ENCODE measurements around the gene PC. TPM values are rescaled to one million over a fixed set of nuclear protein-coding genes. Genes with fewer than 3 reads are reported as not detected.

The PC gene
- total RNA-seq, 1 experiment from 2014 or later, result 24.5 TPM

- ChIA-PET CTCF (no interaction called here), POLR2A (ENCODE audit: unreplicated experiment) (no interaction called here)
- Histone ChIP-seq H3K27ac (ENCODE audit: low read length) (no peak overlapping the region), H3K4me1 (ENCODE audit: insufficient read depth, low read length) (peaks cover 14% of the 10 kb centered on the region), H3K27me3 (ENCODE audit: low read length) (no peaks in the 10 kb centered on the region), H3K4me2 (ENCODE audit: low read length) (no peak overlapping the region), H4K20me1 (ENCODE audit: low read length) (no peaks in the 10 kb centered on the region), H3K9me3 (ENCODE audit: low read length) (no peaks in the 10 kb centered on the region), H3K9ac (ENCODE audit: low read length) (no peak overlapping the region), H3K36me3 (ENCODE audit: low read depth, low read length) (no peaks in the 10 kb centered on the region; the same call in 1 of the 2 replicates), H3K4me3 (ENCODE audit: low read length) (no peak overlapping the region), H2AFZ (ENCODE audit: low read length) (no peak overlapping the region), H3K79me2 (ENCODE audit: low read length) (no peaks in the 10 kb centered on the region), H3K9me2 (replicated peaks; ENCODE audit: low read length) (no peaks in the 10 kb centered on the region), H3F3A (ENCODE audit: low read length, unreplicated experiment) (no peaks in the 10 kb centered on the region)
- no TSS peak for BruUV-seq (replicated peaks)
- DNase-seq, result no peak
- TF ChIP-seq, protein P1, sequence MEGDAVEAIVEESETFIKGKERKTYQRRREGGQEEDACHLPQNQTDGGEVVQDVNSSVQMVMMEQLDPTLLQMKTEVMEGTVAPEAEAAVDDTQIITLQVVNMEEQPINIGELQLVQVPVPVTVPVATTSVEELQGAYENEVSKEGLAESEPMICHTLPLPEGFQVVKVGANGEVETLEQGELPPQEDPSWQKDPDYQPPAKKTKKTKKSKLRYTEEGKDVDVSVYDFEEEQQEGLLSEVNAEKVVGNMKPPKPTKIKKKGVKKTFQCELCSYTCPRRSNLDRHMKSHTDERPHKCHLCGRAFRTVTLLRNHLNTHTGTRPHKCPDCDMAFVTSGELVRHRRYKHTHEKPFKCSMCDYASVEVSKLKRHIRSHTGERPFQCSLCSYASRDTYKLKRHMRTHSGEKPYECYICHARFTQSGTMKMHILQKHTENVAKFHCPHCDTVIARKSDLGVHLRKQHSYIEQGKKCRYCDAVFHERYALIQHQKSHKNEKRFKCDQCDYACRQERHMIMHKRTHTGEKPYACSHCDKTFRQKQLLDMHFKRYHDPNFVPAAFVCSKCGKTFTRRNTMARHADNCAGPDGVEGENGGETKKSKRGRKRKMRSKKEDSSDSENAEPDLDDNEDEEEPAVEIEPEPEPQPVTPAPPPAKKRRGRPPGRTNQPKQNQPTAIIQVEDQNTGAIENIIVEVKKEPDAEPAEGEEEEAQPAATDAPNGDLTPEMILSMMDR (conservative IDR thresholded peaks at IDR 0.05; ENCODE audit: low read depth, low read length), result no peak
- no peak for TF ChIP-seq EZH2phosphoT487 (IDR thresholded peaks at IDR 0.05; ENCODE audit: borderline replicate concordance, low read length)
- TF ChIP-seq EZH2 (IDR thresholded peaks at IDR 0.05; ENCODE audit: low read length, unreplicated experiment), result no peak
- intact Hi-C loops (cut with micrococcal nuclease), result no loop called here
- no peak for ATAC-seq
Observed at GRCh38 chr11:66820901-66821300, 137.3 kb downstream of the PC start.

DNA sequence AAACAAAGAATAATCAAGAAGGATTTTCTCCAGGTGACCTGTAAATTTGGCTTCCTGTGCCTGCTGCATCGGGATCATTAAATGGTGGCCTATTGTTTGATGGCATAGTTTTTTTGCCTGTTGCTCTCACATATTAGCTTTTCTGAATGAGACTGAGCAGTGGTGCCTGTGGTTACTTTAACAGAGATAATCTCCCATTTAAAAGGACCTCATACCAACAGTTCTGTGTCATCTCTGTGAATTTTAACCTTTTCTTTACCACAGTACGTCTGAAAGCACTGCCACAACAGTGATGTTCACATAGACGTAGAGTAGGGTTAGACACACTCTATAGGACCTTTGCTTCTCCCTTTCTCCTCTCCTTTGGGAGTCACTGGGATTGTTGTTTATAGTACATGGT lies 137.8 kb downstream of the PC start:
- Histone ChIP-seq H3K9ac (ENCODE audit: low read length) (no peak overlapping the region), H3K79me2 (ENCODE audit: low read length) (no peaks in the 10 kb centered on the region), H3K9me3 (ENCODE audit: low read length) (no peaks in the 10 kb centered on the region), H3K4me3 (ENCODE audit: low read length) (no peak overlapping the region), H3K4me2 (ENCODE audit: low read length) (no peak overlapping the region), H3K27ac (ENCODE audit: low read length) (no peak overlapping the region), H4K20me1 (ENCODE audit: low read length) (no peaks in the 10 kb centered on the region), H3K4me1 (ENCODE audit: insufficient read depth, low read length) (peaks cover 18% of the 10 kb centered on the region), H3K27me3 (ENCODE audit: low read length) (no peaks in the 10 kb centered on the region), H3K36me3 (ENCODE audit: low read depth, low read length) (no peaks in the 10 kb centered on the region; the same call in 1 of the 2 replicates), H3K9me2 (replicated peaks; ENCODE audit: low read length) (no peaks in the 10 kb centered on the region), H2AFZ (ENCODE audit: low read length) (no peak overlapping the region), H3F3A (ENCODE audit: low read length, unreplicated experiment) (peaks cover 2% of the 10 kb centered on the region)
- no peak for ATAC-seq
- DNase-seq, result no peak
- ChIA-PET POLR2A (ENCODE audit: unreplicated experiment) (no interaction called here), CTCF (no interaction called here)
- TF ChIP-seq EZH2 (IDR thresholded peaks at IDR 0.05; ENCODE audit: low read length, unreplicated experiment), result no peak
- no peak for TF ChIP-seq EZH2phosphoT487 (IDR thresholded peaks at IDR 0.05; ENCODE audit: borderline replicate concordance, low read length)
- TF ChIP-seq, protein P1 (conservative IDR thresholded peaks at IDR 0.05; ENCODE audit: low read depth, low read length), result no peak
- BruUV-seq (replicated peaks), result no TSS peak
- intact Hi-C loops (cut with micrococcal nuclease), result no loop called here

- BruUV-seq (replicated peaks), result no TSS peak
- H3K9me3 ChIP-seq (ENCODE audit: low read length), result no peaks in the 10 kb centered on the region
- intact Hi-C loops (cut with micrococcal nuclease), result loop anchor here (5.0 kb wide), 1 partner anchor 76 kb away; a partner anchor contains a TSS
- peaks cover 35% of the 10 kb centered on the region for H3K4me1 ChIP-seq (ENCODE audit: insufficient read depth, low read length)
- no peak overlapping the region for H3K27ac ChIP-seq (ENCODE audit: low read length)
- H3K79me2 ChIP-seq (ENCODE audit: low read length), result no peaks in the 10 kb centered on the region
- DNase-seq, result no peak
- no peaks in the 10 kb centered on the region for H4K20me1 ChIP-seq (ENCODE audit: low read length)
- H3F3A ChIP-seq (ENCODE audit: low read length, unreplicated experiment), result peaks cover 7% of the 10 kb centered on the region
- CTCF ChIA-PET, result no interaction called here
- H3K36me3 ChIP-seq (ENCODE audit: low read depth, low read length), result no peaks in the 10 kb centered on the region; the same call in 1 of the 2 replicates
- H3K9ac ChIP-seq (ENCODE audit: low read length), result no peak overlapping the region
- POLR2A ChIA-PET (ENCODE audit: unreplicated experiment), result interaction anchor here (0.5 to 0.6 kb wide), 2 partner anchors 91 to 832 kb away, joined by 3 to 4 read pairs; no protein-coding TSS in a partner anchor
- no peaks in the 10 kb centered on the region for H3K27me3 ChIP-seq (ENCODE audit: low read length)
- no peak overlapping the region for H3K4me3 ChIP-seq (ENCODE audit: low read length)
- no peak for ATAC-seq
- TF ChIP-seq EZH2 (IDR thresholded peaks at IDR 0.05; ENCODE audit: low read length, unreplicated experiment) (no peak), EZH2phosphoT487 (IDR thresholded peaks at IDR 0.05; ENCODE audit: borderline replicate concordance, low read length) (no peak)
- TF ChIP-seq, protein P1 (conservative IDR thresholded peaks at IDR 0.05; ENCODE audit: low read depth, low read length), result no peak
- H3K4me2 ChIP-seq (ENCODE audit: low read length), result no peak overlapping the region
- no peak overlapping the region for H2AFZ ChIP-seq (ENCODE audit: low read length)
- H3K9me2 ChIP-seq (replicated peaks; ENCODE audit: low read length), result no peaks in the 10 kb centered on the region
Observed at GRCh38 chr11:66818231-66818955, 139.8 kb downstream of the PC start.

Data from PC-3 (cell line).